DOHH2 (cell line): ENCODE data around the gene FNDC7.

ENCODE experiments used
- H3F3A ChIP-seq: fragments of 200-600 bp; sonication (generic), shearing (Covaris generic); 2 replicates; pipeline ENCODE4 v1.6.0; 2016; ENCODE audit warnings: antibody characterized with exemption, mild to moderate bottlenecking; ENCODE audit not compliant: control insufficient read depth, insufficient read depth
- H3K27ac ChIP-seq: fragments of 200-600 bp; sonication (generic); 2 replicates; pipeline ENCODE4 v1.5.1; 2014; ENCODE audit warnings: low read depth, mild to moderate bottlenecking, low read length, moderate library complexity
- H3K27me3 ChIP-seq: fragments of 200-600 bp; sonication (generic); 2 replicates; pipeline ENCODE4 v1.6.1; 2014; ENCODE audit warnings: mild to moderate bottlenecking, low read length, mixed read lengths; ENCODE audit not compliant: control insufficient read depth
- H3K36me3 ChIP-seq: fragments of 200-600 bp; sonication (generic); 2 replicates; pipeline ENCODE4 v1.6.1; 2014; ENCODE audit warnings: mild to moderate bottlenecking, low read length, moderate library complexity, mixed read lengths; ENCODE audit not compliant: control insufficient read depth
- H3K4me1 ChIP-seq: fragments of 200-600 bp; sonication (generic); 2 replicates; pipeline ENCODE4 v1.6.1; 2014; ENCODE audit warnings: mild to moderate bottlenecking, low read length, mixed read lengths; ENCODE audit not compliant: control insufficient read depth
- H3K4me2 ChIP-seq: fragments of 200-600 bp; sonication (generic); 2 replicates; pipeline ENCODE4 v1.6.0; 2014; ENCODE audit warnings: mild to moderate bottlenecking, low read length, moderate library complexity
- H3K4me3 ChIP-seq: fragments of 200-600 bp; sonication (generic); 2 replicates; pipeline ENCODE4 v1.5.1; 2014; ENCODE audit warnings: mild to moderate bottlenecking, low read length, mixed read lengths
- H3K79me2 ChIP-seq: fragments of 200-600 bp; sonication (generic); 2 replicates; pipeline ENCODE4 v1.6.1; 2014; ENCODE audit warnings: mild to moderate bottlenecking, low read length, mixed read lengths; ENCODE audit not compliant: control insufficient read depth
- H3K9me2 ChIP-seq: fragments of 200-600 bp; sonication (generic); replicated peaks from 2 replicates; pipeline ENCODE4 v1.6.1; 2014; ENCODE audit warnings: mild to moderate bottlenecking, low read length, mixed read lengths; ENCODE audit not compliant: control insufficient read depth
- H3K9me3 ChIP-seq: fragments of 200-600 bp; sonication (generic); 2 replicates; pipeline ENCODE4 v1.6.1; 2014; ENCODE audit warnings: antibody characterized with exemption, low read length, mixed read lengths; ENCODE audit not compliant: control insufficient read depth, insufficient read depth
- H4K20me1 ChIP-seq: fragments of 200-600 bp; sonication (generic); 2 replicates; pipeline ENCODE4 v1.6.0; 2014; ENCODE audit warnings: low read depth, mild to moderate bottlenecking, antibody characterized with exemption, low read length, moderate library complexity; ENCODE audit not compliant: control insufficient read depth, insufficient read depth
- CTCF ChIP-seq: fragments of 200-600 bp; sonication (generic); IDR thresholded peaks from one replicate; pipeline ENCODE4 v1.5.1; 2014; ENCODE audit warnings: antibody characterized with exemption, mild to moderate bottlenecking, low read depth, low read length; ENCODE audit not compliant: poor library complexity, severe bottlenecking
- EZH2phosphoT487 ChIP-seq: fragments of 200-600 bp; sonication (generic); IDR thresholded peaks from 2 replicates; pipeline ENCODE4 v1.6.1; 2017; ENCODE audit warnings: borderline replicate concordance, mild to moderate bottlenecking, antibody characterized with exemption, low read length, moderate library complexity, mixed read lengths

The FNDC7 gene

GRCh38 chr1:108686614-108687313, 25.9 kb upstream of the FNDC7 start:
- H3K9me2 ChIP-seq = no peaks in the 10 kb centered on the region
- TF ChIP-seq CTCF (no peak), EZH2phosphoT487 (no peak)
- no peak overlapping the region for H3K27ac ChIP-seq
- no peak overlapping the region for H3K4me3 ChIP-seq
- peaks cover 4% of the 10 kb centered on the region; the same call in 1 of the 2 replicates for H3K36me3 ChIP-seq
- 0 out of 2 replicates have a peak, but pooled peaks cover 2% of the 10 kb centered on the region for H3K27me3 ChIP-seq
- H3K9me3 ChIP-seq = no peaks in the 10 kb centered on the region
- H3K79me2 ChIP-seq = peaks cover 14% of the 10 kb centered on the region
- H4K20me1 ChIP-seq = no peaks in the 10 kb centered on the region; the same call in 1 of the 2 replicates
- no peaks in the 10 kb centered on the region; the same call in 1 of the 2 replicates for H3F3A ChIP-seq
- no peak overlapping the region for H3K4me2 ChIP-seq
- H3K4me1 ChIP-seq = peaks cover 14% of the 10 kb centered on the region

DNA sequence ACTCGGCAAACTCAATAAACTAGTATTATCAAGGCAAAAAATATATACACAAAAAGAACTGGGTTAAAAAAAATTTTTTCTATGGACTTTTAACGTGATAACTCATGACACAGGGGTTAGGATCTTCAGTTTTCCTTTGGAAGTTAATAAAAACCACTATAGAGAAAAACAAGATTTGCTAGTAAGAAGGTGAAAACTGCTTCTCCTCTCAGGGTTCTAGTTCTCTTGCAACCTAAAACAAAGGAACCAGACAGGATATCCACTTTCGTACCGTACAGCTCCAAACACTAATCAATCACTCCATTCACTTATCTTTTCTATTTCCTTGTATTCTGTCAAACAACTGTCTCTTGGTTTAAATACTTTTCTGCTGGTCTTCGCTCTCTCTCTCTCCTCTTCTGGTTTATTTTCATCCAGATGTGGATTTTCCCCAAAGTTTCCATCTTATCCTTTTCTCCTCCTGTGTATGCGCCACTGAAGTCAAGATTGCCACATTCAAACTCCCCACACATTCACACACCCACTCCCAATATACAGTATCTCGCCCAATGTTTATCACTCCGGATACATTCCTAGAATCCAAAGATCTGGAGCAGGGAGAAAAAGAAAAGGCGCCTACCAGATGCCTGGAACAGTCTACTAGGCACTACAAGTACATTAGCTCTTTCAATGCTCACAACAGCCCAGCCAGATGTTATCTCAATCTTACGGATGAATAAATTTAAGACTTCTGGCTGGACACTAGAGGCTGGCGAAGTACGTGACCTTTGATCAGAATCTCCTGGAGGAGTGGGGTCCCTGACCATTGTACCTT, 21.4 kb upstream of the FNDC7 start:
- Histone ChIP-seq H3K36me3 (peaks cover 43% of the 10 kb centered on the region), H3K4me3 (peak overlapping the region; percentile 98), H4K20me1 (peaks cover 21% of the 10 kb centered on the region), H3K9me3 (no peaks in the 10 kb centered on the region), H3K27me3 (no peaks in the 10 kb centered on the region), H3K4me2 (peak overlapping the region; percentile 80), H3K4me1 (peaks cover 30% of the 10 kb centered on the region), H3K27ac (peak overlapping the region; percentile 90), H3F3A (peaks cover 7% of the 10 kb centered on the region), H3K9me2 (no peaks in the 10 kb centered on the region), H3K79me2 (peaks cover 59% of the 10 kb centered on the region)
- TF ChIP-seq EZH2phosphoT487 = no peak
- no peak for TF ChIP-seq CTCF

GRCh38 chr1:108691942-108692723, 20.6 kb upstream of the FNDC7 start, which contains the start of gene PRPF38B:
Gene PRPF38B (plus strand): TSS chr1:108692310. CDS start chr1:108692592, 282 bp downstream.
- no peak for TF ChIP-seq CTCF
- TF ChIP-seq EZH2phosphoT487 = no peak
- H3K27ac ChIP-seq = peak within 1 kb of the TSS; percentile 90
- H3K27me3 ChIP-seq = no peaks in the 10 kb centered on the region
- H3K9me2 ChIP-seq = no peaks in the 10 kb centered on the region
- peaks cover 51% of the 10 kb centered on the region for H3K36me3 ChIP-seq
- H3K4me3 ChIP-seq = peak within 1 kb of the TSS; percentile 98
- peaks cover 14% of the 10 kb centered on the region for H3F3A ChIP-seq
- peaks cover 67% of the 10 kb centered on the region for H3K79me2 ChIP-seq
- H3K9me3 ChIP-seq = no peaks in the 10 kb centered on the region
- H4K20me1 ChIP-seq = peaks cover 24% of the 10 kb centered on the region
- H3K4me1 ChIP-seq = peaks cover 30% of the 10 kb centered on the region
- H3K4me2 ChIP-seq = peak within 1 kb of the TSS; percentile 80
